Neural cell (in vitro differentiated cells): ENCODE measurements around the gene KRTAP5-2. TPM values are rescaled to one million over a fixed set of nuclear protein-coding genes. Genes with fewer than 3 reads are reported as not detected.

Experiments
- H2AFZ ChIP-seq: fragments of 200-600, 300-800 bp; sonication (generic), shearing (Covaris generic); 2 replicates; pipeline ENCODE4 v1.6.0; 2014; ENCODE audit warnings: low read depth, mild to moderate bottlenecking, antibody characterized with exemption, low read length, moderate library complexity
- H3F3A ChIP-seq: fragments of 200-600 bp; shearing (Covaris generic); 2 replicates; pipeline ENCODE4 v1.6.1; 2016; ENCODE audit warnings: mild to moderate bottlenecking, moderate library complexity, mixed read lengths, antibody characterized with exemption, low read length; ENCODE audit not compliant: insufficient read depth, poor library complexity, severe bottlenecking
- H3K27ac ChIP-seq: fragments of 200-600, 300-800 bp; sonication (generic), shearing (Covaris generic); 2 replicates; pipeline ENCODE4 v1.5.1; 2014; ENCODE audit warnings: mild to moderate bottlenecking, low read length, moderate library complexity
- H3K27me3 ChIP-seq: fragments of 300-800, 200-600 bp; sonication (generic), shearing (Covaris generic); 2 replicates; pipeline ENCODE4 v1.6.0; 2014; ENCODE audit warnings: mild to moderate bottlenecking, low read depth, low read length, moderate library complexity; ENCODE audit not compliant: insufficient read depth
- H3K36me3 ChIP-seq: fragments of 300-800, 200-600 bp; sonication (generic), shearing (Covaris generic); 2 replicates; pipeline ENCODE4 v1.5.1; 2014; ENCODE audit warnings: mild to moderate bottlenecking, antibody characterized with exemption, low read length, moderate library complexity; ENCODE audit not compliant: insufficient read depth
- H3K4me2 ChIP-seq: fragments of 300-800, 200-600 bp; sonication (generic), shearing (Covaris generic); 2 replicates; pipeline ENCODE4 v1.6.0; 2014; ENCODE audit warnings: mild to moderate bottlenecking, low read length
- H3K4me3 ChIP-seq: fragments of 300-800, 200-600 bp; sonication (generic), shearing (Covaris generic); 2 replicates; pipeline ENCODE4 v1.5.1; 2014; ENCODE audit warnings: mild to moderate bottlenecking, low read length, moderate library complexity
- H3K79me2 ChIP-seq: fragments of 200-600 bp; shearing (Covaris generic); replicated peaks from 2 replicates; pipeline ENCODE4 v1.6.0; 2014; ENCODE audit warnings: mild to moderate bottlenecking, low read length, moderate library complexity; ENCODE audit not compliant: insufficient read depth
- H3K9ac ChIP-seq: fragments of 300-800, 200-600 bp; sonication (generic), shearing (Covaris generic); 2 replicates; pipeline ENCODE4 v1.6.1; 2016; ENCODE audit warnings: mild to moderate bottlenecking, low read length, mixed read lengths
- H3K9me2 ChIP-seq: fragments of 200-600 bp; shearing (Covaris generic); 2 replicates; pipeline ENCODE4 v1.6.1; 2016; ENCODE audit warnings: mild to moderate bottlenecking, low read length, mixed read lengths; ENCODE audit not compliant: insufficient read depth
- H3K9me3 ChIP-seq: fragments of 200-600, 300-800 bp; sonication (generic), shearing (Covaris generic); 2 replicates; pipeline ENCODE4 v1.6.1; 2016; ENCODE audit warnings: mild to moderate bottlenecking, mixed run types, low read length, moderate library complexity, mixed read lengths
- H4K20me1 ChIP-seq: fragments of 200-600 bp; shearing (Covaris generic); 2 replicates; pipeline ENCODE4 v1.6.1; 2016; ENCODE audit warnings: mild to moderate bottlenecking, mixed run types; ENCODE audit not compliant: insufficient read depth
- EP300 ChIP-seq: fragments of 450-650 bp; conservative IDR thresholded peaks from 2 replicates; pipeline ENCODE4 v1.6.1; 2014; ENCODE audit warnings: antibody characterized with exemption, mild to moderate bottlenecking, moderate library complexity; ENCODE audit not compliant: poor library complexity, severe bottlenecking
- EZH2 ChIP-seq: fragments of 200-600, 300-800 bp; shearing (Covaris generic), sonication (generic); IDR thresholded peaks from 2 replicates; pipeline ENCODE4 v1.6.1; 2014; ENCODE audit warnings: antibody characterized with exemption, low read length, borderline replicate concordance, mild to moderate bottlenecking; ENCODE audit not compliant: insufficient read depth, poor library complexity, severe bottlenecking
- MXI1 ChIP-seq: fragments of 450-650 bp; conservative IDR thresholded peaks from 2 replicates; pipeline ENCODE4 v1.6.1; 2014; ENCODE audit warnings: antibody characterized with exemption, mild to moderate bottlenecking; ENCODE audit not compliant: poor library complexity, severe bottlenecking
- POLR2AphosphoS5 ChIP-seq: IDR thresholded peaks from 2 replicates; pipeline ENCODE4 v1.6.1; 2012
- RAD21 ChIP-seq: fragments of 450-650 bp; conservative IDR thresholded peaks from 2 replicates; pipeline ENCODE4 v1.6.1; 2014; ENCODE audit warnings: antibody characterized with exemption, mild to moderate bottlenecking, moderate library complexity
- SMC3 ChIP-seq: fragments of 450-650 bp; conservative IDR thresholded peaks from 2 replicates; pipeline ENCODE4 v1.6.1; 2014; ENCODE audit warnings: antibody characterized with exemption, mild to moderate bottlenecking, moderate library complexity; ENCODE audit not compliant: poor library complexity
- TAF1 ChIP-seq: IDR thresholded peaks from 2 replicates; pipeline ENCODE4 v1.6.1; 2012; ENCODE audit warnings: low read depth
- polyA plus RNA-seq: library from polyadenylated mRNA; depleted of rRNA; stranded (reverse); fragments of >200 nt; gene quantifications from 2 replicates; pipeline ENCODE4 v1.2.3, GENCODE V29; 2014
- TF ChIP-seq, protein P1 (sequence below): fragments of 450-650 bp; IDR thresholded peaks from 2 replicates; pipeline ENCODE4 v1.5.1; 2014; ENCODE audit warnings: antibody characterized with exemption, mild to moderate bottlenecking, moderate library complexity; ENCODE audit not compliant: poor library complexity, severe bottlenecking
- TF ChIP-seq, protein P2 (sequence below): IDR thresholded peaks from 2 replicates; pipeline ENCODE4 v1.6.1; 2012; ENCODE audit warnings: borderline replicate concordance

The KRTAP5-2 gene
- polyA plus RNA-seq, 1 donor from 2014 or later = not detected

GRCh38 chr11:1568441-1568911, 29.6 kb downstream of the KRTAP5-2 start:
- Histone ChIP-seq H3K9me3 (no peaks in the 10 kb centered on the region), H3K9ac (peak overlapping the region; percentile 97), H3K36me3 (no peaks in the 10 kb centered on the region), H3K27me3 (peaks cover 4% of the 10 kb centered on the region), H3K4me2 (peak overlapping the region; percentile 81), H3K79me2 (peaks cover 65% of the 10 kb centered on the region), H3K27ac (peak overlapping the region; percentile 85), H3F3A (no peaks in the 10 kb centered on the region), H2AFZ (no peak overlapping the region), H3K9me2 (no peaks in the 10 kb centered on the region), H4K20me1 (peaks cover 30% of the 10 kb centered on the region), H3K4me3 (peak overlapping the region; percentile 94)
- TF ChIP-seq POLR2AphosphoS5 (peak; percentile 49), EP300 (peak; percentile 61), TAF1 (no peak), MXI1 (peak; percentile 76), SMC3 (no peak), EZH2 (no peak), RAD21 (no peak)
- TF ChIP-seq, protein P1, sequence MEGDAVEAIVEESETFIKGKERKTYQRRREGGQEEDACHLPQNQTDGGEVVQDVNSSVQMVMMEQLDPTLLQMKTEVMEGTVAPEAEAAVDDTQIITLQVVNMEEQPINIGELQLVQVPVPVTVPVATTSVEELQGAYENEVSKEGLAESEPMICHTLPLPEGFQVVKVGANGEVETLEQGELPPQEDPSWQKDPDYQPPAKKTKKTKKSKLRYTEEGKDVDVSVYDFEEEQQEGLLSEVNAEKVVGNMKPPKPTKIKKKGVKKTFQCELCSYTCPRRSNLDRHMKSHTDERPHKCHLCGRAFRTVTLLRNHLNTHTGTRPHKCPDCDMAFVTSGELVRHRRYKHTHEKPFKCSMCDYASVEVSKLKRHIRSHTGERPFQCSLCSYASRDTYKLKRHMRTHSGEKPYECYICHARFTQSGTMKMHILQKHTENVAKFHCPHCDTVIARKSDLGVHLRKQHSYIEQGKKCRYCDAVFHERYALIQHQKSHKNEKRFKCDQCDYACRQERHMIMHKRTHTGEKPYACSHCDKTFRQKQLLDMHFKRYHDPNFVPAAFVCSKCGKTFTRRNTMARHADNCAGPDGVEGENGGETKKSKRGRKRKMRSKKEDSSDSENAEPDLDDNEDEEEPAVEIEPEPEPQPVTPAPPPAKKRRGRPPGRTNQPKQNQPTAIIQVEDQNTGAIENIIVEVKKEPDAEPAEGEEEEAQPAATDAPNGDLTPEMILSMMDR = no peak
- TF ChIP-seq, protein P2, sequence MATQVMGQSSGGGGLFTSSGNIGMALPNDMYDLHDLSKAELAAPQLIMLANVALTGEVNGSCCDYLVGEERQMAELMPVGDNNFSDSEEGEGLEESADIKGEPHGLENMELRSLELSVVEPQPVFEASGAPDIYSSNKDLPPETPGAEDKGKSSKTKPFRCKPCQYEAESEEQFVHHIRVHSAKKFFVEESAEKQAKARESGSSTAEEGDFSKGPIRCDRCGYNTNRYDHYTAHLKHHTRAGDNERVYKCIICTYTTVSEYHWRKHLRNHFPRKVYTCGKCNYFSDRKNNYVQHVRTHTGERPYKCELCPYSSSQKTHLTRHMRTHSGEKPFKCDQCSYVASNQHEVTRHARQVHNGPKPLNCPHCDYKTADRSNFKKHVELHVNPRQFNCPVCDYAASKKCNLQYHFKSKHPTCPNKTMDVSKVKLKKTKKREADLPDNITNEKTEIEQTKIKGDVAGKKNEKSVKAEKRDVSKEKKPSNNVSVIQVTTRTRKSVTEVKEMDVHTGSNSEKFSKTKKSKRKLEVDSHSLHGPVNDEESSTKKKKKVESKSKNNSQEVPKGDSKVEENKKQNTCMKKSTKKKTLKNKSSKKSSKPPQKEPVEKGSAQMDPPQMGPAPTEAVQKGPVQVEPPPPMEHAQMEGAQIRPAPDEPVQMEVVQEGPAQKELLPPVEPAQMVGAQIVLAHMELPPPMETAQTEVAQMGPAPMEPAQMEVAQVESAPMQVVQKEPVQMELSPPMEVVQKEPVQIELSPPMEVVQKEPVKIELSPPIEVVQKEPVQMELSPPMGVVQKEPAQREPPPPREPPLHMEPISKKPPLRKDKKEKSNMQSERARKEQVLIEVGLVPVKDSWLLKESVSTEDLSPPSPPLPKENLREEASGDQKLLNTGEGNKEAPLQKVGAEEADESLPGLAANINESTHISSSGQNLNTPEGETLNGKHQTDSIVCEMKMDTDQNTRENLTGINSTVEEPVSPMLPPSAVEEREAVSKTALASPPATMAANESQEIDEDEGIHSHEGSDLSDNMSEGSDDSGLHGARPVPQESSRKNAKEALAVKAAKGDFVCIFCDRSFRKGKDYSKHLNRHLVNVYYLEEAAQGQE = no peak

DNA sequence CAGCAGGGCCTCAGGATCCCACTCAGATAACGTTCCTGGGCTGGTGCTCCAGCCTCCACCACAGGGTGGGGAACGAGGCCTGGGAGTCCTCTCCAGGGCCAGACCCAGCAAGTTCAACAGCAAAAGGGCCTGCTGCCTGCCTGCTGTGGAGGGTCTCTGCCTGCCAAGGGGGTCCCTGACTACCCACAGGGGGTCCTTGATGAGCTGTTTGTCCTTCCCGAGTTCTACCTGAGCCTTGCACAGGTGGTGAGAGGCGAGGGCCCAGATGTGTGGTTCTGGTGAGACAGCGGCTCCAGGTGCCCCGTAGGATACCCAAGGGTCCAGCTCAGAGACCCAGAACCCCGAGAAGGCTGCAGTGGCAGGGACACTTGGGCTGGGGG, 30.4 kb downstream of the KRTAP5-2 start:
- H3K9me3 ChIP-seq = no peaks in the 10 kb centered on the region
- H3K9ac ChIP-seq = peak overlapping the region; percentile 97
- peaks cover 30% of the 10 kb centered on the region for H4K20me1 ChIP-seq
- H3K27me3 ChIP-seq = no peaks in the 10 kb centered on the region
- peak overlapping the region; percentile 81 for H3K4me2 ChIP-seq
- H3K4me3 ChIP-seq = peak overlapping the region; percentile 94
- H2AFZ ChIP-seq = no peak overlapping the region
- no peaks in the 10 kb centered on the region for H3K36me3 ChIP-seq
- TF ChIP-seq RAD21 = no peak
- TF ChIP-seq MXI1 = no peak
- no peak for TF ChIP-seq TAF1
- TF ChIP-seq, protein P2 = no peak
- TF ChIP-seq EP300 = no peak
- TF ChIP-seq SMC3 = no peak
- TF ChIP-seq POLR2AphosphoS5 = no peak
- TF ChIP-seq, protein P1 = no peak
- TF ChIP-seq EZH2 = no peak
- peaks cover 60% of the 10 kb centered on the region for H3K79me2 ChIP-seq
- H3F3A ChIP-seq = no peaks in the 10 kb centered on the region
- no peaks in the 10 kb centered on the region for H3K9me2 ChIP-seq
- peak overlapping the region; percentile 85 for H3K27ac ChIP-seq
